Middle frontal gyrus (tissue), 1 donor: ENCODE results near the gene AQP1.

Experiments used
- DNase-seq: peaks from one replicate; pipeline ENCODE4 v3.0.0-alpha.2; 2015; ENCODE audit warnings: low spot score; ENCODE audit errors: extremely low spot score

AQP1 gene

GRCh38 chr7:30906515-30907240, 5.0 kb upstream of the AQP1 start:
- no peak for DNase-seq

- DNase-seq: no peak
Measured at GRCh38 chr7:30907527-30908267, 4.0 kb upstream of the AQP1 start.

GRCh38 chr7:30908681-30909080, 3.0 kb upstream of the AQP1 start:
- no peak for DNase-seq

- no peak for DNase-seq
Measured at GRCh38 chr7:30909431-30909830, 2.2 kb upstream of the AQP1 start.

- no peak for DNase-seq
Measured at GRCh38 chr7:30910411-30911073, 1.1 kb upstream of the AQP1 start.

- no peak for DNase-seq
Measured at GRCh38 chr7:30911133-30911532, 520 bp upstream of the AQP1 start.

GRCh38 chr7:30912021-30912730, 523 bp downstream of the AQP1 start:
- DNase-seq: no peak

GRCh38 chr7:30912731-30912985, 1.0 kb downstream of the AQP1 start:
- no peak for DNase-seq

GRCh38 chr7:30912986-30913811, 1.5 kb downstream of the AQP1 start:
- no peak for DNase-seq

GRCh38 chr7:30913821-30914515, 2.3 kb downstream of the AQP1 start:
- DNase-seq: no peak

GRCh38 chr7:30914596-30914995, 2.9 kb downstream of the AQP1 start:
- no peak for DNase-seq

GRCh38 chr7:30915005-30915601, 3.5 kb downstream of the AQP1 start:
- DNase-seq: no peak

GRCh38 chr7:30915751-30916150, 4.1 kb downstream of the AQP1 start:
- DNase-seq: no peak

- DNase-seq: no peak
Measured at GRCh38 chr7:30916255-30916654, 4.6 kb downstream of the AQP1 start.

- DNase-seq: no peak
Measured at GRCh38 chr7:30916767-30917166, 5.1 kb downstream of the AQP1 start.

- DNase-seq: no peak
Measured at GRCh38 chr7:30917216-30917893, 5.7 kb downstream of the AQP1 start.

GRCh38 chr7:30918676-30919075, 7.0 kb downstream of the AQP1 start:
- DNase-seq: no peak

- no peak for DNase-seq
Measured at GRCh38 chr7:30920021-30920583, 8.4 kb downstream of the AQP1 start.
